GM10248 (cell line): ENCODE results near the gene CLASP1.

Experiments
- CTCF ChIA-PET: fragments of 300-600 bp; sonication (Branson Sonifier 250); formaldehyde crosslinking; extraction: SDS; loops from one replicate; lab custom pipeline; 2021; ENCODE audit warnings: antibody characterized with exemption; lab: Yijun Ruan, JAX
- POLR2A ChIA-PET: fragments of 350-650 bp; sonication (Branson Sonifier 250); formaldehyde crosslinking; extraction: SDS; loops from one replicate; lab custom pipeline; 2020; ENCODE audit warnings: antibody characterized with exemption; lab: Yijun Ruan, JAX
- DNase-seq: peaks from one replicate; pipeline ENCODE4 v3.0.0; 2012; ENCODE audit errors: extremely low spot score
- CTCF ChIP-seq: IDR thresholded peaks from 2 replicates; pipeline ENCODE4 v1.5.1; 2012; ENCODE audit warnings: mild to moderate bottlenecking, low read depth; ENCODE audit errors: extremely low read depth, missing control alignments, control extremely low read depth

Gene CLASP1

DNA sequence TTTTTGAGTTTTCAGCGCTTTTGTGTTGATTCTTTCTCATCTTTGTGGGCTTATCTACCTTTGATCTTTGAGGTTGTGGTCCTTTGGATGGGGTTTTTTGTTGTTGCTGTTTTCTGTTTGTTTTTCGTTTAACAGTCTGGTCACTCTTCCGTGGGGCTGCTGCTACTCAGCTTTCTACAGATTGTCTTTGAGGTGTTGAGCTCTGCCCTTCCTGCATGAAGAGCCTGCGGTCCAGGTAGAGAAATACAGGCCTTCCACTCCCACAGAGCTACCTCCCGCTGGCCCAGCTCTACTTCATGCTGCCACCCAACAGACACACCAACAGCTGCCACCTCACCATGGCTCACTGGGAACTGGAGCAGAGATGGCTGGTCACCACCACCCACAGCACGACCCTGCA lies 180.3 kb downstream of the CLASP1 start:
- no peak for TF ChIP-seq CTCF
- ChIA-PET CTCF (interaction anchor here (0.7 to 2.7 kb wide), 5 partner anchors 10 to 60 kb away, joined by 3 to 12 read pairs (median 5); no protein-coding TSS in a partner anchor), POLR2A (no interaction called here)
- no peak for DNase-seq

GRCh38 chr2:121459291-121459690 lies 190.0 kb downstream of the CLASP1 start:
- CTCF ChIA-PET = interaction anchor here (0.8 to 4.0 kb wide), 8 partner anchors 8 to 240 kb away, joined by 3 to 12 read pairs (median 4); partner anchors contain the start of gene RNU4ATAC
- no peak for TF ChIP-seq CTCF
- no peak for DNase-seq
- POLR2A ChIA-PET = no interaction called here

DNA sequence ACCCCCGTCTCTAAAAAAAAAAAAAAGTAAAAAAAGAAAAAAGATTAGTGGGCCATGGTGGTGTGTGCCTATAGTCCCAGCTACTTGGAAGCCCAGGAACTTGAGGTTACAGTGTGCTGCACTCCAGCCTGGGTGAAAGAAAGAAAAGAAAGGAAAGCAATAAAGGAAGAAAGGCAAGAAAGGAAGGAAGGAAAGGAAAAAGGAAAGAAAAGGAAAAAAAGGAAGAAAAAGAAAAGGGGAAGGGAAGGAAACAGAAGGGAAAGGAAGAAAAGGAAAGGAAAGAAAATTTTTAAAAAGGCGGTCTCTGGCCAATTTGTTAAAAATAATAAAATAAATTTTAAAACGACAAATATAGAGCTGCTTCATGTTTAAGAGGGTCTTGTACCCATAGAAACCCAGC lies 192.9 kb downstream of the CLASP1 start:
- ChIA-PET POLR2A (no interaction called here), CTCF (interaction anchor here (0.8 to 1.2 kb wide), 4 partner anchors 10 to 53 kb away, joined by 3 to 5 read pairs (median 3); no protein-coding TSS in a partner anchor)
- no peak for DNase-seq
- TF ChIP-seq CTCF = no peak

GRCh38 chr2:121455446-121455845 lies 193.8 kb downstream of the CLASP1 start:
- POLR2A ChIA-PET = no interaction called here
- DNase-seq = no peak
- CTCF ChIA-PET = interaction anchor here (0.8 to 1.2 kb wide), 3 partner anchors 10 to 53 kb away, joined by 3 to 4 read pairs (median 3); no protein-coding TSS in a partner anchor

GRCh38 chr2:121454549-121455090 lies 194.6 kb downstream of the CLASP1 start:
- POLR2A ChIA-PET = no interaction called here
- DNase-seq = no peak
- CTCF ChIA-PET = interaction anchor here (1.1 to 1.6 kb wide), 4 partner anchors 9 to 52 kb away, joined by 3 to 4 read pairs (median 4); no protein-coding TSS in a partner anchor
- TF ChIP-seq CTCF = no peak

More at GRCh38 chr2:121455446-121455845, 193.8 kb downstream of the CLASP1 start:
- no peak for TF ChIP-seq CTCF

GRCh38 chr2:121451398-121451797 lies 197.9 kb downstream of the CLASP1 start:
- POLR2A ChIA-PET = no interaction called here
- CTCF ChIA-PET = interaction anchor here (1.1 to 1.4 kb wide), 3 partner anchors 8 to 95 kb away, joined by 3 to 6 read pairs (median 3); no protein-coding TSS in a partner anchor
- no peak for TF ChIP-seq CTCF
- no peak for DNase-seq
